ENCODE measurements around the gene MBNL1.

Gene MBNL1

GRCh38 chr3:152488449-152488848 is 219.7 kb downstream of the MBNL1 start:
- DNase-seq (ENCODE audit: low read depth): no peak

- no peak for DNase-seq (ENCODE audit: low read depth)
Measured at GRCh38 chr3:152491922-152492321, 223.2 kb downstream of the MBNL1 start.

GRCh38 chr3:152496286-152496685 is 227.6 kb downstream of the MBNL1 start:
- no peak for DNase-seq (ENCODE audit: low read depth)

DNA sequence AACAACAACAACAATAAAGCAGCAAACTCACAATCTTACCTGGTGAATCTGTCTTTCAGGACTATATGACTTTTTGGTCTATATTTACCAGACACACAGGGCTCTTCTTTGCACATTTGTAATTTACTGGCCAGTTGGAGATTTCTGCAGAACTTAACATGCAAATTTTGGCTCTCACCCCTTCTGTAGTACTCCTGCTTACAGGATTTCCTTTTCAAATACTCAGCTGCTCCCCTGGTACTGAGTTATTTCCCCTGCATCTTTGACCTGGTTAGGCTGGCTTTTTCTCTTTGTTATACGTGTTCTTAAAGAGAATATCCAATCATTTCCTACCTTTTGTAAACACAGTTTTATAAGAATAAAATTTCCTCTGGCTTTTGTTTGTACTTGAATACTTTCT is 228.0 kb downstream of the MBNL1 start:
- no peak for DNase-seq (ENCODE audit: low read depth)

- no peak for DNase-seq (ENCODE audit: low read depth)
Measured at GRCh38 chr3:152497457-152497856, 228.7 kb downstream of the MBNL1 start.

DNA sequence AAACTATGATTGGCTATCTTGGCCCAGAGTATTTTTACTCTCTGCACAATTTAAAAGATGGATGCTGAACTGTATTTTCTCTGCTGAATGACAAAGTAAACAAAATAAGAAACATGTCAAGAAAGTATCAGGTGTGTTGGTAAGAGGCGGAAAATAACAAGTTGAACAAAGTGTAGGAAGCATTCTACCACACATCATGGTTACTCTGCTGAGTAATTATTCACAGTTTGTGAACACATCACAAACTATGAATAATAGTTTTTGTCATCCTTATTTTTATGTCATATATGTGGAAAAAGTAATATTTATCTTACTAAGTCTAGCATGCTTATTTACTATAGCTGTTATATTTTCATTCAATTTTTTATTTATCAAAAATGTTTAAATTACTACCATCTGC is 229.2 kb downstream of the MBNL1 start:
- DNase-seq (ENCODE audit: low read depth): no peak

GRCh38 chr3:152499791-152500385 is 231.2 kb downstream of the MBNL1 start:
- no peak for DNase-seq (ENCODE audit: low read depth)

DNA sequence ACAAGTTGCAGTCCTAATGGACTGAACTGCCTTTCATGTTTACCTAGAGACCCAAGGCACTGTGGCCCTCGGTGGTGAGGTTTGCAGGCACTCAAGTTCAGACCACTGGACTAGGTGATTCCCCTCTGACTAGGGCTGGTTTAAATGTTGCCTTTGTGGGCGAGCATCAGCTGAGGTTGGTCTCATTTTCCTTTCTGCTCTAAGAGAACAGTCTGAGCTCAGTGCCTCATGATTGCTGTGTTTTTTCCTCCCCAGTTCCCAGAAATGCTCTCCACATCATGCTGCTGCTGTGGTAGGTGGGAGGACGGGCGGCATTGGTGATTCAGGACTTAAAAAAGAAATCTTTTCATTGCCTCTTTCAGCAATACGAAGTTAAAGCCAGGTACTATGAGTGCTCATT is 237.2 kb downstream of the MBNL1 start:
- DNase-seq (ENCODE audit: low read depth): no peak

DNA sequence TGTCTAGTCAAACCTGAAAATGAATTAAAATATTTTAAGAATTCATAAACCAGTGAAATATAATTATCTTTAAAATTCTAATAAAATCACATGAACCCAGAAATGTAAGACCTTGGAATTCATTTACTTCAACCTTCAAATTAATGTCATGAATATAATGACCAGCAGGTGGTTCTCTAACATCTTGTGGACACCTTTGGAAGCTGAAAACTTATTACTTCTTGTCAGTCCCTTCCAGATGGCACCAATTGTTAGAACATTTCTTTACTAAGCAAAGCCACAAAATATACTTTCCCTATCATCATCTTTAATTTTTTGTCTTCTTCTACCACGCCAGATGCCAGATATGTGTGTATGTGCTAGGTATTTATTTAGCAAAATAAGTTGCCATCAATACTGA is 240.0 kb downstream of the MBNL1 start:
- no peak for DNase-seq (ENCODE audit: low read depth)

DNA sequence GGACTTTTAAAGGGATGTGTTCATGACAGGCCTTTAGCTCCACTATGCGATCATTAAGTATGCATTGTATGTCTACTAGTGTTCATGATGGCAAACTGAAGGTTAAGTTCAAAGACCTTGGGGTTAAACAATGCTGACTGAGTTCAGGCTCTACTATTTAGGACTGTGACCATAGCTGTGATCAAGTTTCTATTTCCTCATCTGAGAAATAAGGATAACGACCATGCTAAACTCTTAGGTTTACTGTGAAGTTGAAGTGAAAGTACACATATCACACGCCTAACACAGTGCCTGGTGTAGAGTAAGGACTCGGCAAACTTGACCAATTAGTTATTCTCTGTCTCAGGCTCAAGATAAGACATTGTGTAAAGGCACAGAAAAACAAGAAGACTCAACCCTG is 243.2 kb downstream of the MBNL1 start:
- no peak for DNase-seq (ENCODE audit: low read depth)

- no peak for DNase-seq (ENCODE audit: low read depth)
Measured at GRCh38 chr3:152513301-152513960, 244.7 kb downstream of the MBNL1 start.

All from stimulated activated CD8-positive, alpha-beta memory T cell treated with anti-CD3 and anti-CD28 coated beads, Interleukin-12 subunit alpha, Interleukin-12 subunit beta, amount 100 ng/mL, for 1 hour (primary cell).